GM12874 (cell line): Measurements from ENCODE around the gene TXNIP.

Experiments used
- CTCF ChIP-seq: IDR thresholded peaks from 2 replicates; pipeline ENCODE4 v1.5.1; 2011; ENCODE audit warnings: low read depth, mild to moderate bottlenecking, control low read depth, low read length, moderate library complexity; ENCODE audit not compliant: insufficient read depth

The TXNIP gene, protein sequence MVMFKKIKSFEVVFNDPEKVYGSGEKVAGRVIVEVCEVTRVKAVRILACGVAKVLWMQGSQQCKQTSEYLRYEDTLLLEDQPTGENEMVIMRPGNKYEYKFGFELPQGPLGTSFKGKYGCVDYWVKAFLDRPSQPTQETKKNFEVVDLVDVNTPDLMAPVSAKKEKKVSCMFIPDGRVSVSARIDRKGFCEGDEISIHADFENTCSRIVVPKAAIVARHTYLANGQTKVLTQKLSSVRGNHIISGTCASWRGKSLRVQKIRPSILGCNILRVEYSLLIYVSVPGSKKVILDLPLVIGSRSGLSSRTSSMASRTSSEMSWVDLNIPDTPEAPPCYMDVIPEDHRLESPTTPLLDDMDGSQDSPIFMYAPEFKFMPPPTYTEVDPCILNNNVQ

DNA sequence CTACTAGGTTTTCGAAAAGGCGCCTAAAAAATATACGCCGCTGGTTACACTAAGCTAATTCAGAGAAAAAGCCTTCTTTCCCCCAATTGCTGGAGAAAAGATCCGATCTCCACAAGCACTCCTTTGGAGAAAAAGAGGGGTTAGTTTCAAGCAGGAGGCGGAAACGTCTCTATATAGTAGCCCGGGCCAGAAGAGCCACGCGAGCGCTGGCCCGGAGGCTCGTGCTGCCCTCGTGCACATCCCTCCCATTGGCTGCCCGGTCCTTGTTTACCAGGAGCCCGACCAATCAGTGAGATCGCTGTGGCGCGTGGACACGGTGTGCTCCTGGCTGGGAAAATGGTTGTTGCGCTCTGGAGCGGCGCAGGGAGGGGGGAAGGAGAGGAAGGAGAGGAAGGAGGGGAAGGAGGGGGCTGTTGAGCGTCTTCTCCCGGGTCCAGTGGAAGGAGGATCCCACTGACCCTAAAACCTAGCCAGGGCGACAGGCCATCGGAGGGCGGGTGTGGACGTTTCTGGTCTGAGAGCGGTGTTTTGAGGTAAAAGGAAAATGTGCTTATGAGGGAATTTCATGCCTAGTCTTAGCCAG is at the start of gene TXNIP:
Gene TXNIP, minus strand, starts transcription at position 147 of the 583 bp plus-strand sequence. CDS start 313 bp downstream, outside the sequence.
- TF ChIP-seq CTCF, result no peak

- no peak for TF ChIP-seq CTCF
These were observed 43.4 kb upstream of the TXNIP start for GRCh38 chr1:146039844-146040194.

- TF ChIP-seq CTCF, result no peak
These were observed 40.7 kb upstream of the TXNIP start for GRCh38 chr1:146036965-146037646.

GRCh38 chr1:146036241-146036964 is 40.0 kb upstream of the TXNIP start:
- no peak for TF ChIP-seq CTCF

- TF ChIP-seq CTCF, result no peak
These were observed 38.7 kb upstream of the TXNIP start for GRCh38 chr1:146035048-146035423.

GRCh38 chr1:146032631-146033219 is 36.3 kb upstream of the TXNIP start:
- TF ChIP-seq CTCF, result 0 out of 2 replicates have a peak, but pooled peaks have one; percentile 40

DNA sequence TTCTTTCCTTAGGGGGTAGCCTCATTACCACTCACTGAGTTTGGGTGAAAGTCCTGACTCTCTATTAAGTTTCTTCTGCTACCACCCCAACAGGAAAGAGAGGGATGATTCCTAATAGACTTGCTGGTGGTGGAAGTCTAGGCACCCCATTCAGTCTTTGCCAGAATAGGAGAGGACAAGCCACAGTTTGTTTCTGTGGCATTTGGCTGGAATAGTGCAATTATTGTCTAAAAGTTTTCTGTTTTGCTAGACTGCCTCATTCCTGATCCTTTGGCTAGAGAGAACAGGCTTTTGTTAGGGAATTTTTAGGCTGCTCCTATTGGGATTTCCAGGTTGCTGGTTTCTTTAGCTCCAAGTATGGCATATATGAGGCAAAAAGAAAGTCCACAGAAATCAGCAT is 35.1 kb upstream of the TXNIP start:
- no peak for TF ChIP-seq CTCF
